Astrocyte of the cerebellum (primary cell): ENCODE data around the gene DLG2.
"Not testable (repeated sequence)": the region's sequence is repeated elsewhere in the genome, so short reads cannot be mapped to it uniquely, and the experiment has no call there.

Experiments used
- DNase-seq: peaks from one replicate; pipeline ENCODE4 v3.0.0-alpha.2; 2011; ENCODE audit warnings: low read depth
- H3K4me3 ChIP-seq: 2 replicates; pipeline ENCODE4 v1.5.1; 2011; ENCODE audit warnings: mild to moderate bottlenecking, low read depth, low read length, moderate library complexity
- CTCF ChIP-seq: IDR thresholded peaks from 2 replicates; pipeline ENCODE4 v1.5.1; 2012; ENCODE audit warnings: low read length, low read depth, moderate library complexity, mild to moderate bottlenecking; ENCODE audit errors: missing control alignments
- in situ Hi-C: cut with HindIII; loops from 2 replicates; pipeline ENCODE4 v1.10.0; 2017; ENCODE audit warnings: low sequenced_read_pairs

Gene DLG2

GRCh38 chr11:85123752-85124231, 503.4 kb downstream of the DLG2 start:
- H3K4me3 ChIP-seq, result no peak overlapping the region
- in situ Hi-C loops, result no loop called here
- no peak for DNase-seq
- TF ChIP-seq CTCF, result no peak

GRCh38 chr11:85118151-85118550, 509.0 kb downstream of the DLG2 start:
- in situ Hi-C loops, result no loop called here
- H3K4me3 ChIP-seq, result no peak overlapping the region
- DNase-seq, result no peak
- TF ChIP-seq CTCF, result no peak

GRCh38 chr11:85115798-85116197, 511.3 kb downstream of the DLG2 start:
- no peak overlapping the region for H3K4me3 ChIP-seq
- in situ Hi-C loops, result no loop called here
- no peak for DNase-seq
- TF ChIP-seq CTCF, result no peak

GRCh38 chr11:85114786-85115185, 512.4 kb downstream of the DLG2 start:
- TF ChIP-seq CTCF, result no peak
- DNase-seq, result no peak
- in situ Hi-C loops, result no loop called here
- H3K4me3 ChIP-seq, result no peak overlapping the region

- H3K4me3 ChIP-seq, DNase-seq, in situ Hi-C loops: not testable (repeated sequence)
Observed at GRCh38 chr11:85110246-85110645, 516.9 kb downstream of the DLG2 start.

- in situ Hi-C loops, result no loop called here
Observed at GRCh38 chr11:85109141-85109540, 518.0 kb downstream of the DLG2 start.

GRCh38 chr11:85105868-85106267, 521.3 kb downstream of the DLG2 start:
- no peak overlapping the region for H3K4me3 ChIP-seq
- in situ Hi-C loops, result no loop called here
- no peak for DNase-seq
- TF ChIP-seq CTCF, result no peak

More at GRCh38 chr11:85109141-85109540, 518.0 kb downstream of the DLG2 start:
- no peak for TF ChIP-seq CTCF
- no peak overlapping the region for H3K4me3 ChIP-seq
- DNase-seq, result no peak
